ENCODE results near the gene MT1HL1. TPM values are rescaled to one million over a fixed set of nuclear protein-coding genes. Genes with fewer than 3 reads are reported as not detected.
"Not testable (repeated sequence)": the region's sequence is repeated elsewhere in the genome, so short reads cannot be mapped to it uniquely, and the experiment has no call there.

Gene MT1HL1
- total RNA-seq, 1 experiment from 2014 or later = not detected

DNA sequence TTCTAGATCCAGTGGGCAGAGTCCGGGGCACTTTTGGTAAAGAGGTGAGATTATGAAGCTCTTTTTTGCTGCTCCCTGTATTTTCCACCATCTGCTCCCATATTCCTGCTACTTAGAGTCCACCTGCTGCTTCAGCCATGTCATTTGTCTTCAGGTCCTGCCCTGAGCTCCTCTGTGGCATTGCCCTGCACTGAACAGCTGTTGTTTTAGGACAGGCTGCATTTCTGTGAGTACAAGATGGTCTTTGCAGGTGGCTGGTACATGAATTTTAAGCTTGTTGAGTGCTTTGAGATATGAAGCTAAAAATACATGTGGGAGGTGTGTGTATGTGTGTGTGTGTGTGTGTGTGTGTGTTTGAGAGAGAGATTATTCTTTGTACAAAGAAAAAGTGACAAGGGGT is 21.9 kb downstream of the MT1HL1 start:
- Histone ChIP-seq H4K91ac (ENCODE audit: insufficient read length, low read depth, low read length) (no peak overlapping the region), H3K23ac (ENCODE audit: insufficient read length, low read depth, low read length) (no peak overlapping the region), H3K4me1 (ENCODE audit: insufficient read depth, low read length) (no peaks in the 10 kb centered on the region), H3K9me3 (ENCODE audit: control insufficient read depth, low read depth, low read length) (no peaks in the 10 kb centered on the region), H3K18ac (ENCODE audit: insufficient read length, low read depth, low read length) (no peak overlapping the region), H4K20me1 (ENCODE audit: control insufficient read depth, insufficient read depth, insufficient read length) (no peaks in the 10 kb centered on the region), H2BK120ac (ENCODE audit: low read depth, low read length, poor library complexity, severe bottlenecking) (no peak overlapping the region), H2BK12ac (ENCODE audit: insufficient read length, low read depth, low read length) (no peak overlapping the region), H3K23me2 (ENCODE audit: insufficient read length, low read depth, low read length, poor library complexity, severe bottlenecking) (no peaks in the 10 kb centered on the region), H3K79me1 (ENCODE audit: insufficient read depth, low read depth, low read length, poor library complexity, severe bottlenecking) (no peaks in the 10 kb centered on the region), H3K27me3 (ENCODE audit: insufficient read depth, low read length) (no peaks in the 10 kb centered on the region), H3K4ac (ENCODE audit: low read depth, low read length) (no peak overlapping the region), H3K79me2 (ENCODE audit: insufficient read depth, low read length) (no peaks in the 10 kb centered on the region), H2BK5ac (ENCODE audit: insufficient read length, low read length) (no peak overlapping the region), H3K56ac (ENCODE audit: insufficient read length, low read depth, low read length) (no peak overlapping the region), H4K5ac (ENCODE audit: insufficient read length, low read depth, low read length) (no peak overlapping the region), H2AK5ac (ENCODE audit: insufficient read length, low read length) (no peak overlapping the region), H3K4me2 (ENCODE audit: insufficient read depth, insufficient read length, low read length) (no peak overlapping the region), H3K27ac (ENCODE audit: insufficient read length, low read depth, low read length) (no peak overlapping the region), H3T11ph (ENCODE audit: low read length) (no peak overlapping the region), H3K9ac (ENCODE audit: extremely low read depth, insufficient read length, low read length) (no peak overlapping the region), H2BK20ac (ENCODE audit: low read depth, low read length, poor library complexity, severe bottlenecking) (no peak overlapping the region), H3K14ac (ENCODE audit: insufficient read depth, low read length) (no peak overlapping the region), H4K8ac (replicated peaks; ENCODE audit: insufficient read length, low read depth, low read length) (no peak overlapping the region), H2AFZ (ENCODE audit: low read length) (no peak overlapping the region), H2BK15ac (ENCODE audit: low read depth, low read length) (no peak overlapping the region)
- no peak for DNase-seq
- H3K4me1 Mint-ChIP-seq = peaks cover 3 to 6% of the 10 kb centered on the region in 2 experiments
- no CpG with 5 or more reads among the region's 1 CpG for WGBS (ENCODE audit: extremely low coverage, insufficient read length, low lambda C conversion rate)
- TF ChIP-seq, protein P1, sequence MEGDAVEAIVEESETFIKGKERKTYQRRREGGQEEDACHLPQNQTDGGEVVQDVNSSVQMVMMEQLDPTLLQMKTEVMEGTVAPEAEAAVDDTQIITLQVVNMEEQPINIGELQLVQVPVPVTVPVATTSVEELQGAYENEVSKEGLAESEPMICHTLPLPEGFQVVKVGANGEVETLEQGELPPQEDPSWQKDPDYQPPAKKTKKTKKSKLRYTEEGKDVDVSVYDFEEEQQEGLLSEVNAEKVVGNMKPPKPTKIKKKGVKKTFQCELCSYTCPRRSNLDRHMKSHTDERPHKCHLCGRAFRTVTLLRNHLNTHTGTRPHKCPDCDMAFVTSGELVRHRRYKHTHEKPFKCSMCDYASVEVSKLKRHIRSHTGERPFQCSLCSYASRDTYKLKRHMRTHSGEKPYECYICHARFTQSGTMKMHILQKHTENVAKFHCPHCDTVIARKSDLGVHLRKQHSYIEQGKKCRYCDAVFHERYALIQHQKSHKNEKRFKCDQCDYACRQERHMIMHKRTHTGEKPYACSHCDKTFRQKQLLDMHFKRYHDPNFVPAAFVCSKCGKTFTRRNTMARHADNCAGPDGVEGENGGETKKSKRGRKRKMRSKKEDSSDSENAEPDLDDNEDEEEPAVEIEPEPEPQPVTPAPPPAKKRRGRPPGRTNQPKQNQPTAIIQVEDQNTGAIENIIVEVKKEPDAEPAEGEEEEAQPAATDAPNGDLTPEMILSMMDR (conservative IDR thresholded peaks at IDR 0.05) = no peak
- H3K27ac Mint-ChIP-seq = no peak overlapping the region; a peak in 1 of 7 replicates
- H3K9me3 Mint-ChIP-seq = peaks cover 2 to 3% of the 10 kb centered on the region in 2 experiments; a peak in 3 of 5 replicates
- no peak overlapping the region for H3K4me3 Mint-ChIP-seq
- no peaks in the 10 kb centered on the region; a peak in 1 of 7 replicates for H3K36me3 Mint-ChIP-seq (ENCODE audit: insufficient read depth in 1 of 3, low read depth in 3 of 3)
- H3K27me3 Mint-ChIP-seq (ENCODE audit: low read depth) = peaks cover 5% of the 10 kb centered on the region

- not testable (repeated sequence) for H3K9ac ChIP-seq (ENCODE audit: extremely low read depth, insufficient read length, low read length); H3K4me3 Mint-ChIP-seq; H3K56ac ChIP-seq (ENCODE audit: insufficient read length, low read depth, low read length); H3K27ac ChIP-seq (ENCODE audit: insufficient read length, low read depth, low read length); H2BK15ac ChIP-seq (ENCODE audit: low read depth, low read length); H3K27ac Mint-ChIP-seq; H3K4ac ChIP-seq (ENCODE audit: low read depth, low read length); H3K9me3 Mint-ChIP-seq; H2BK5ac ChIP-seq (ENCODE audit: insufficient read length, low read length); H3K4me2 ChIP-seq (ENCODE audit: insufficient read depth, insufficient read length, low read length); H2AFZ ChIP-seq (ENCODE audit: low read length); H3K23ac ChIP-seq (ENCODE audit: insufficient read length, low read depth, low read length); H3K4me1 ChIP-seq (ENCODE audit: insufficient read depth, low read length); H4K8ac ChIP-seq (replicated peaks; ENCODE audit: insufficient read length, low read depth, low read length); H2BK20ac ChIP-seq (ENCODE audit: low read depth, low read length, poor library complexity, severe bottlenecking); H3K23me2 ChIP-seq (ENCODE audit: insufficient read length, low read depth, low read length, poor library complexity, severe bottlenecking); H3K27me3 Mint-ChIP-seq (ENCODE audit: low read depth); DNase-seq; H3K36me3 Mint-ChIP-seq (ENCODE audit: insufficient read depth in 1 of 3, low read depth in 3 of 3); H3T11ph ChIP-seq (ENCODE audit: low read length); H3K18ac ChIP-seq (ENCODE audit: insufficient read length, low read depth, low read length); H3K9me3 ChIP-seq (ENCODE audit: control insufficient read depth, low read depth, low read length); H3K27me3 ChIP-seq (ENCODE audit: insufficient read depth, low read length); H2BK120ac ChIP-seq (ENCODE audit: low read depth, low read length, poor library complexity, severe bottlenecking); H3K14ac ChIP-seq (ENCODE audit: insufficient read depth, low read length); H3K79me1 ChIP-seq (ENCODE audit: insufficient read depth, low read depth, low read length, poor library complexity, severe bottlenecking); H2BK12ac ChIP-seq (ENCODE audit: insufficient read length, low read depth, low read length); H4K20me1 ChIP-seq (ENCODE audit: control insufficient read depth, insufficient read depth, insufficient read length); H2AK5ac ChIP-seq (ENCODE audit: insufficient read length, low read length); H3K79me2 ChIP-seq (ENCODE audit: insufficient read depth, low read length); H4K91ac ChIP-seq (ENCODE audit: insufficient read length, low read depth, low read length); H4K5ac ChIP-seq (ENCODE audit: insufficient read length, low read depth, low read length); H3K4me1 Mint-ChIP-seq
- WGBS (ENCODE audit: extremely low coverage, insufficient read length, low lambda C conversion rate) = no CpG with 5 or more reads among the region's 20 CpGs
Measured at GRCh38 chr1:236981431-236981830, 22.8 kb downstream of the MT1HL1 start.
